Muscle layer of colon (tissue), 2 donors: ENCODE data around the gene CTNND2.

Experiments
- H3K27ac ChIP-seq: one replicate; pipeline ENCODE4 v1.7.0; 2013; ENCODE audit warnings: low read depth, mild to moderate bottlenecking, low read length, moderate library complexity
- H3K27me3 ChIP-seq, 2 donors: one replicate each; pipeline ENCODE4 v1.7.0; 2013; ENCODE audit warnings: low read length in 2 of 2, mild to moderate bottlenecking in 2 of 2; ENCODE audit not compliant: insufficient read depth in 2 of 2, control insufficient read depth in 1 of 2
- H3K36me3 ChIP-seq: one replicate; pipeline ENCODE4 v1.7.0; 2013; ENCODE audit warnings: mild to moderate bottlenecking, low read length; ENCODE audit not compliant: insufficient read depth
- H3K4me1 ChIP-seq: one replicate; pipeline ENCODE4 v1.7.0; 2013; ENCODE audit warnings: mild to moderate bottlenecking, low read length; ENCODE audit not compliant: insufficient read depth
- H3K4me3 ChIP-seq, 2 donors: one replicate each; pipeline ENCODE4 v1.7.0; 2013; ENCODE audit warnings: low read length in 2 of 2, low read depth in 1 of 2, mild to moderate bottlenecking in 1 of 2, moderate library complexity in 1 of 2
- H3K9ac ChIP-seq: one replicate; pipeline ENCODE4 v1.7.0; 2013; ENCODE audit warnings: low read length
- H3K9me3 ChIP-seq: one replicate; pipeline ENCODE4 v1.7.0; 2013; ENCODE audit warnings: mild to moderate bottlenecking, low read length
- donor health status: abdominal sarcoma.
- donor health status: Adenocarcinoma of cecum.

CTNND2 gene

GRCh38 chr5:11518676-11519075 lies 385.6 kb downstream of the CTNND2 start:
- no peaks in the 10 kb centered on the region for H3K27me3 ChIP-seq

GRCh38 chr5:11514705-11515432 lies 389.4 kb downstream of the CTNND2 start:
- H3K9ac ChIP-seq, result no peak overlapping the region
- no peaks in the 10 kb centered on the region for H3K36me3 ChIP-seq
- H3K27me3 ChIP-seq, result no peaks in the 10 kb centered on the region
- H3K4me1 ChIP-seq, result no peaks in the 10 kb centered on the region
- no peaks in the 10 kb centered on the region for H3K9me3 ChIP-seq
- H3K27ac ChIP-seq, result no peak overlapping the region
- H3K4me3 ChIP-seq, result no peak overlapping the region

More at GRCh38 chr5:11518676-11519075, 385.6 kb downstream of the CTNND2 start:
- H3K9ac ChIP-seq, result no peak overlapping the region
- no peak overlapping the region for H3K27ac ChIP-seq
- no peaks in the 10 kb centered on the region for H3K4me1 ChIP-seq
- H3K36me3 ChIP-seq, result no peaks in the 10 kb centered on the region
- no peak overlapping the region for H3K4me3 ChIP-seq
- H3K9me3 ChIP-seq, result no peaks in the 10 kb centered on the region

DNA sequence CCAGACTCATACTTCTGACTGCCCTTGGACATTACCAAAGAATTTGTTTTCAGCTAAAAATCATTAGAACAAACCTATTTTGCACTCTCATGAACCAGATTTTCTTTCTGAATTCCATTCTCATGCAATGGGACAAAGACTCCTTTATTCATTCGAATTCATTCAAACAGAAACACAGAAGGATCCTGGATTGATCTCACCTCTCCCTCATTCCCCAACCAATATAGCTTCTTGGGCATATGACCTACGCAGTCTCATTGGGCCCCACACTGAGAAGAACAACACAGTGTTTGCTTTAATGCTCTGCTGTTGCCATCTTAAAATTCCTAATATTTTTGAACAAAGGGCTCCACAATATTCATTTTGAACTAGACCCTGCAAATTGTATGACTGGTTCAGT lies 392.4 kb downstream of the CTNND2 start:
- Histone ChIP-seq H3K27me3 (no peaks in the 10 kb centered on the region), H3K4me1 (no peaks in the 10 kb centered on the region), H3K4me3 (no peak overlapping the region), H3K9ac (no peak overlapping the region), H3K36me3 (no peaks in the 10 kb centered on the region), H3K27ac (no peak overlapping the region), H3K9me3 (no peaks in the 10 kb centered on the region)

- H3K4me3 ChIP-seq, result no peak overlapping the region
These were observed 393.4 kb downstream of the CTNND2 start for GRCh38 chr5:11510889-11511288.

DNA sequence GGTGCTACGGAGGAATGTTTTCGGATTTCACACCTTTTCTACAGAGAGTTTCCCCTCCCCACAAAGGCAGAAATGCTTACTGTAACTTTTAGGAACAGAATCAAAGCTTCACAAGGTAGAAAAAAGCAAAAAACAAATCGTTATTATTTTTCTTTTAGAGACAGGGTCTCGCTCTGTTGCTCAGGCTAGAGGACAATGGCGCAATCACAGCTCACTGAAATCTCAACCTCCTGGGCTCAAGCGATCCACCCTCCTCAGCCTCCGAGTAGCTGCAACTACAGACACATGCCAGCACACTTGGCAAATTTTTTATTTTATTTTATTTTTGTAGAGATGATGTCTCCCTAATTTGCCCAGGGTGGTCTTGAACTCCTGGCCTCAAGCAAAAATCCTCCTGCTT lies 394.5 kb downstream of the CTNND2 start:
- Histone ChIP-seq H3K27ac (no peak overlapping the region), H3K4me3 (no peak overlapping the region), H3K27me3 (no peaks in the 10 kb centered on the region), H3K36me3 (no peaks in the 10 kb centered on the region), H3K9ac (no peak overlapping the region), H3K4me1 (no peaks in the 10 kb centered on the region), H3K9me3 (no peaks in the 10 kb centered on the region)

More at GRCh38 chr5:11510889-11511288, 393.4 kb downstream of the CTNND2 start:
- H3K36me3 ChIP-seq, result no peaks in the 10 kb centered on the region
- H3K9me3 ChIP-seq, result no peaks in the 10 kb centered on the region
- H3K27ac ChIP-seq, result no peak overlapping the region
- no peaks in the 10 kb centered on the region for H3K27me3 ChIP-seq
- H3K4me1 ChIP-seq, result no peaks in the 10 kb centered on the region
- no peak overlapping the region for H3K9ac ChIP-seq

GRCh38 chr5:11507156-11507910 lies 396.9 kb downstream of the CTNND2 start:
- Histone ChIP-seq H3K27me3 (no peaks in the 10 kb centered on the region), H3K36me3 (no peaks in the 10 kb centered on the region), H3K9me3 (no peaks in the 10 kb centered on the region), H3K27ac (no peak overlapping the region), H3K4me1 (no peaks in the 10 kb centered on the region), H3K4me3 (no peak overlapping the region), H3K9ac (no peak overlapping the region)

GRCh38 chr5:11504886-11505193 lies 399.4 kb downstream of the CTNND2 start:
- Histone ChIP-seq H3K4me1 (no peaks in the 10 kb centered on the region), H3K9ac (no peak overlapping the region), H3K9me3 (no peaks in the 10 kb centered on the region), H3K4me3 (no peak overlapping the region), H3K36me3 (no peaks in the 10 kb centered on the region), H3K27ac (no peak overlapping the region), H3K27me3 (no peaks in the 10 kb centered on the region)

DNA sequence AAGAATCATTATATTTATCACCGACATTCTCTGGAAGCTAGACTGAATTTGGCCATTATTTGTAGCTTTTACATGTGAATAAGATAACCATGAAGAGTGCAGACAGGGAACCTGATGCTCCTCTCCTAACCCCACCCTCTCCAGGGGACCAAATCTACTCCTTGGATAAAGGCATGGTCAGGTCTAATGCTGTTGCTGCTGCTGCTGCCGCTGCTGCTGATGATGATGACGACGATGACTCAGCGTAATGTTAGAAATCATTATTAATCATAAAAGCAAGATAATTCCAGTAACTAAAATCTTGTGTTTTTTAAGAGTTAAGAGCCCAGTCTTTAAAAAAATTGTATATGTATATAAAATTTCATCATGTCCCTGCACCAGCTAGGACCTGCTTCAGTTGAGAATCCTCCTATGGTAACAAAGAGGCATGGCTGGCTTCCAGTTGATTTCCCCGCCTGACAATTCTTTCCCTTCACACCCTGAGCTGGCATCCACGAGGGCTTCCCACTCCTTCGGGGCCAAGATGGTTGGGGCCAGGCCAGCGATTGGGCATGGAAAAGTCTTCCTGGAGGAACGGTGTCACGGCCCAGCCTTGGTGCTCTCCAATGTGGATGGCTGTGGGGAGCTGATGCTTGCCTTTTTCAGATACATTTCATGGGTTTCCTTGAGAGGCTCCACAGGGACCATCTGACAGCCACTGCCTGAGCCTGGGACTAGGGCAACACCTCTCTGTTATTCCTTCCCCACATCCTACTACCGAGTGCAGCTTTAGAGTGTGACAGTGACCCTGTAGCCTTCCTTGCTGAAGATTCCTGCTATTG lies 400.0 kb downstream of the CTNND2 start:
- H3K27me3 ChIP-seq, result no peaks in the 10 kb centered on the region
- no peaks in the 10 kb centered on the region for H3K4me1 ChIP-seq
- H3K27ac ChIP-seq, result no peak overlapping the region
- no peak overlapping the region for H3K9ac ChIP-seq
- no peak overlapping the region for H3K4me3 ChIP-seq
- no peaks in the 10 kb centered on the region for H3K9me3 ChIP-seq
- H3K36me3 ChIP-seq, result no peaks in the 10 kb centered on the region

- H3K9me3 ChIP-seq, result no peaks in the 10 kb centered on the region
- no peaks in the 10 kb centered on the region for H3K27me3 ChIP-seq
- H3K9ac ChIP-seq, result no peak overlapping the region
- no peak overlapping the region for H3K27ac ChIP-seq
- no peaks in the 10 kb centered on the region for H3K4me1 ChIP-seq
- no peaks in the 10 kb centered on the region for H3K36me3 ChIP-seq
- H3K4me3 ChIP-seq, result no peak overlapping the region
These were observed 401.5 kb downstream of the CTNND2 start for GRCh38 chr5:11502783-11503182.

DNA sequence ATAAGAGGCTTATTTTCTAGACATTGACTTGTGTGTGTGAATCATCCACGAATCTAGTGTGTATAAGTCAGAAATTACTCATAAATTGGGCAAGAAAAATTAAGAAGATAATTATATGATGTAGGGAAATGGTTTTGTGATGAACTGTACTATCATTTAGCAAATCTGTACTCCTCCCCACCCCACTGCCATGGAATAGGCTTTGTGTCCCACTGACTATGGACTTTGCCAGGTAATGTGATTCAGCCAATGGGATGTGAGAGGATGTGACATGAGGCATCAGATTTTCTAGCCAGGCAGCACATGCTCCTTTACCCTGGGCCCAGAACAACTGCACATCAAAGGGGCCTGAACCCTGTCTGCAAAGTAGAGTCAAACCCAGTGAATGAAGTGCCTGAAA lies 406.6 kb downstream of the CTNND2 start:
- Histone ChIP-seq H3K4me3 (no peak overlapping the region), H3K4me1 (no peaks in the 10 kb centered on the region), H3K9ac (no peak overlapping the region), H3K27me3 (no peaks in the 10 kb centered on the region), H3K36me3 (no peaks in the 10 kb centered on the region), H3K9me3 (no peaks in the 10 kb centered on the region), H3K27ac (no peak overlapping the region)

DNA sequence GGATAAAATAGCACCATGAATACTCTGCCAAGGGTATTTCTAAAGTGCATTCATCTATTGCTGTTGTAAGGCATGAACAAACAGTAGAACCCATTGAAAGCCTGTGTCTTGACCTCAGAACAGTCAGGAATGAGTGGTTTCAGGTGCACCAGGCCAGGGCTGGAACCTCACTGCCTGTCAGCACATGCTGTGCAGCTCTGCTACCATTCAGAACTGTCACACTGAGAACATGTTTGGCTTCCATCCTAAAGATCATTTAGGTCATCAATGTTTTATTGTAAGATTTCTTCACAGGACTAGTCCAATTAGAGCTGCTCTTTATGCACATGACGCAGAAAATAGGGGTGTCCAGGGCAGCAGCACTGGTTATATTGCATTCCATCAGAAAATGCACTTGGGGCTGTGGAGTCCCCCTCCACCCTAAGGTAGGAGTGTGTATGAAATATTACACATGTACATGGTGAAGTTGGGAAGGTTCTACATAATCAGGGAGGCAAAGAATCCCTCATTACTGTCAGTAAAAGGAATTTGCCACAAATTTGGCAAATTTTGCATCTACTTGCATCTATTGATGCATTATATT lies 408.0 kb downstream of the CTNND2 start:
- no peak overlapping the region for H3K9ac ChIP-seq
- no peak overlapping the region for H3K27ac ChIP-seq
- no peaks in the 10 kb centered on the region for H3K4me1 ChIP-seq
- no peak overlapping the region for H3K4me3 ChIP-seq
- no peaks in the 10 kb centered on the region for H3K36me3 ChIP-seq
- H3K27me3 ChIP-seq, result no peaks in the 10 kb centered on the region
- H3K9me3 ChIP-seq, result no peaks in the 10 kb centered on the region
